ENCODE data around the gene OR2S2. TPM values are rescaled to one million over a fixed set of nuclear protein-coding genes. Genes with fewer than 3 reads are reported as not detected.

OR2S2 gene
- total RNA-seq, 6 experiments from 2014 or later = not detected

DNA sequence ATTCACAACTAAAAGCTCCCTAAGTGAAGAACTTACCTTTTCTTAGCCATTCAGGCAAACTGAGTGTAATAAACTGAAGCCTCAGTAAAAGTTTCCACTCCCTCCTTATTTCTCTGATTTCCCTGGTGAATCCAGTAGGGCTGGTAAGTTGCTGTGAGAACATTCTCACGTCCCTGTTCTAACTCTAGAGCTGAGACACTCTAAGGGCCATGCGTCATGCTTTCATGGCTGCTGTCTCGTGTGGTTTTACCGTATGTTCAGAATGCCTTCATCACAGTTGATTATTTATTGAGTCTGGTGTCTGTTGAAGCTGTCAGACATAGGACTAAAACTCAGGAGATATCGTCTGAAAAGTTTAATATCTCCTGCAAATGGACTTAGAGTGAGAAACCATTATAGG lies 1.3 kb downstream of the OR2S2 start:
- TF ChIP-seq, protein P1, sequence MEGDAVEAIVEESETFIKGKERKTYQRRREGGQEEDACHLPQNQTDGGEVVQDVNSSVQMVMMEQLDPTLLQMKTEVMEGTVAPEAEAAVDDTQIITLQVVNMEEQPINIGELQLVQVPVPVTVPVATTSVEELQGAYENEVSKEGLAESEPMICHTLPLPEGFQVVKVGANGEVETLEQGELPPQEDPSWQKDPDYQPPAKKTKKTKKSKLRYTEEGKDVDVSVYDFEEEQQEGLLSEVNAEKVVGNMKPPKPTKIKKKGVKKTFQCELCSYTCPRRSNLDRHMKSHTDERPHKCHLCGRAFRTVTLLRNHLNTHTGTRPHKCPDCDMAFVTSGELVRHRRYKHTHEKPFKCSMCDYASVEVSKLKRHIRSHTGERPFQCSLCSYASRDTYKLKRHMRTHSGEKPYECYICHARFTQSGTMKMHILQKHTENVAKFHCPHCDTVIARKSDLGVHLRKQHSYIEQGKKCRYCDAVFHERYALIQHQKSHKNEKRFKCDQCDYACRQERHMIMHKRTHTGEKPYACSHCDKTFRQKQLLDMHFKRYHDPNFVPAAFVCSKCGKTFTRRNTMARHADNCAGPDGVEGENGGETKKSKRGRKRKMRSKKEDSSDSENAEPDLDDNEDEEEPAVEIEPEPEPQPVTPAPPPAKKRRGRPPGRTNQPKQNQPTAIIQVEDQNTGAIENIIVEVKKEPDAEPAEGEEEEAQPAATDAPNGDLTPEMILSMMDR (IDR thresholded peaks at IDR 0.05) = no peak
- TF ChIP-seq POLR2A (IDR thresholded peaks at IDR 0.05) = no peak
- ATAC-seq = no peak
- no peak for DNase-seq
- Histone ChIP-seq H3K4me3 (no peak overlapping the region), H3K27ac (no peak overlapping the region), H3K4me1 (no peaks in the 10 kb centered on the region), H3K36me3 (no peaks in the 10 kb centered on the region), H3K27me3 (no peaks in the 10 kb centered on the region), H3K9me3 (no peaks in the 10 kb centered on the region)
- intact Hi-C loops (cut with DNase I) = loop anchor here in 1 of 2 donors (10.0 kb wide), 1 partner anchor 48 kb away; no protein-coding TSS in a partner anchor
- 65% methylated on average over 5 of the region's 5 CpGs for WGBS (ENCODE audit: insufficient coverage, low coverage, low lambda C conversion rate, missing lambda C conversion rate)

DNA sequence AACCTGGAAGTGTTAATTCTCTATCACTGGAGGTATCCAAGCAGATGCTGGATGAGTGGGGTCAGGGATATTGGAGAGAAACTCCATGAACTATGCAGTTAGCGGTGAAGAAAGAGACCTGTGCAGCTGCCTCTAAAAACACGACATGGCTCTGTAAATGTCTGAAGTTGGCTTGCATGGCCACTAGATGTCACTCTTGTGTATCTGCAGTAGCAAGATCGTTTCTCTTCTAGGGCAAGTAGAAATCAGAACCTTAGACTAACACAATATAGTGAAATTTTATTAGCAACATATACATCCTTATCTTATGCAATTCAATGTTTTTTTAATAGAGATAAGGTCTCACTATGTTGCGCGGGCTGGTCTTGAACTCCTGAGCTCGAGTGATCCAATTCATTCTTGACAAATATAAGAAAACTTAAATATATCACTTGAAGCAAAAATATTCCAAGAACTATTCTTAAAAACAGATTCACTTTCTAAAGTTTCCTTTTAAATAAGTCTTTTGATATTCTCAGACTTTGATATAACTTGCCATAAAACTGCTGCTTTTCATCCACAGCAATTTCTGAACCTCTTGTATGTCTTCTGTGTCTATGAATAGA lies 2.9 kb downstream of the OR2S2 start:
- TF ChIP-seq, protein P1 (IDR thresholded peaks at IDR 0.05) = peak; percentile 79 to 87 (median 84)
- no peak for TF ChIP-seq POLR2A (IDR thresholded peaks at IDR 0.05)
- intact Hi-C loops (cut with DNase I) = loop anchor here in 1 of 2 donors (10.0 kb wide), 1 partner anchor 50 kb away; no protein-coding TSS in a partner anchor
- Histone ChIP-seq H3K36me3 (no peaks in the 10 kb centered on the region), H3K4me1 (no peaks in the 10 kb centered on the region), H3K9me3 (no peaks in the 10 kb centered on the region), H3K27ac (no peak overlapping the region), H3K4me3 (no peak overlapping the region), H3K27me3 (no peaks in the 10 kb centered on the region)
- ATAC-seq (peak; percentile 91 to 95 (median 94)), DNase-seq (peak in 1 of 3 donors; percentile 58)
- WGBS (ENCODE audit: insufficient coverage, low coverage, low lambda C conversion rate, missing lambda C conversion rate) = 1% methylated on average over 6 of the region's 6 CpGs

DNA sequence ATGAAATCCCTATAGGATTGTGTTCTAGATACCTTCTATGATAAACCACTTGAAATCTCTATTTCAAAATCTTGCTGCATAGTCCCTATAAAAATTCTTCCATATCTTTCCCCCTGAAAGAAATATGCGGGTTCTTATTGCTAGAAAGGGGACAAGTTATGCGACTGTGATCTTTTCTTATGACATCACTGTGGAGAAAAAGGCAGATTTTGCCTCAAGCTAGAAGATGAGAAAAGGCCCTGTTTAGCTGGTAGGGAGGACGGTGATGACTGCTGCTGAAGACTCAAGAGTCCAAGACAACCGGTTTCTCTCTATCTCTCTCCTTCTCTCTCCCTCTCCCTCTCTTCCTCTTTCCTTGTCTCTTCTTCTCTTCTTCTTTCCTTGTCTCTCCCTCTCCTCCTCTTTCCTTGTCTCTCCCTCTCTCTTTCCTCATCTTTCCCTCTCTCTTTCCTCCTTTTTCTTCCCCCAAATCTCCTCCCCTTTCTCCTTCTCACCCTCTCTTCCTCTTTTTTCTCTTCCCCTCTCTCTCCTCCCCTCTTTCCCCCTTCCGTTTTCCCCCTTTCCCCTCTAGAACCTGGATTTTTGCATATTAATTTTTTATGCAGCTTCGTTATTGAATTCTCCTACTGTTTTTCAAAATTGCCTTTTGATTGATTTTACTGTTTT lies 5.3 kb downstream of the OR2S2 start:
- Histone ChIP-seq H3K27ac (no peak overlapping the region), H3K4me1 (no peaks in the 10 kb centered on the region), H3K4me3 (no peak overlapping the region), H3K36me3 (no peaks in the 10 kb centered on the region), H3K9me3 (no peaks in the 10 kb centered on the region), H3K27me3 (no peaks in the 10 kb centered on the region)
- no peak for TF ChIP-seq POLR2A (IDR thresholded peaks at IDR 0.05)
- TF ChIP-seq, protein P1 (IDR thresholded peaks at IDR 0.05) = no peak
- ATAC-seq = no peak
- DNase-seq = no peak
- 64% methylated on average over 6 of the region's 6 CpGs for WGBS (ENCODE audit: insufficient coverage, low coverage, low lambda C conversion rate, missing lambda C conversion rate)
- intact Hi-C loops (cut with DNase I) = loop anchor here in 1 of 2 donors (10.0 kb wide), 1 partner anchor 52 kb away; no protein-coding TSS in a partner anchor

DNA sequence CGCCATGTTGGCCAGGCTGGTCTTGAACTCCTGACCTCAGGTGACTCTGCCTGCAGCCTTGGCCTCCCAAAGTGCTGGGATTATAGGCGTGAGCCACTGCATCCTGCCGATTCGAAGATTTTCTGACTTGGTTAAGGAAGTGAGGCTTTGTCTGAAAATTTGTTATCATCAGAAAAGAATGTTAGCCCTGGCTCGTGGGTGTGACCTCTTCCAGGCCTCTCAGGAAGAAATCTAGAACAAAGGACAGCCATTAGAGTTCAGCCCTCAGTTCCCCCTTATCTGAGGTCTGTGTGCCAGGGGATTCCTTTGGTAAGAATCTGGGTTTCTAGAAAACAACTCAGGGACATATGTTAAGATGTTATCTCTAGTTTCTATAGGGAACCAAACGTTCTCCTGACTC lies 6.2 kb downstream of the OR2S2 start:
- intact Hi-C loops (cut with DNase I) = loop anchor here in 1 of 2 donors (10.0 kb wide), 1 partner anchor 53 kb away; no protein-coding TSS in a partner anchor
- peak; percentile 18 to 61 (median 47) for ATAC-seq
- no peak overlapping the region for H3K4me3 ChIP-seq
- 33% methylated on average over 3 of the region's 6 CpGs for WGBS (ENCODE audit: insufficient coverage, low coverage, low lambda C conversion rate, missing lambda C conversion rate)
- H3K4me1 ChIP-seq = no peaks in the 10 kb centered on the region
- H3K36me3 ChIP-seq = no peaks in the 10 kb centered on the region
- no peaks in the 10 kb centered on the region for H3K27me3 ChIP-seq
- H3K27ac ChIP-seq = no peak overlapping the region
- TF ChIP-seq POLR2A (IDR thresholded peaks at IDR 0.05) = no peak
- TF ChIP-seq, protein P1 (IDR thresholded peaks at IDR 0.05) = no peak
- no peaks in the 10 kb centered on the region for H3K9me3 ChIP-seq
- no peak for DNase-seq

Data from right lobe of liver (tissue), 6 donors.